ENCODE measurements around the gene LAMA2. TPM values are rescaled to one million over a fixed set of nuclear protein-coding genes. Genes with fewer than 3 reads are reported as not detected.

LAMA2 gene
- polyA plus RNA-seq, 3 donors: not detected

DNA sequence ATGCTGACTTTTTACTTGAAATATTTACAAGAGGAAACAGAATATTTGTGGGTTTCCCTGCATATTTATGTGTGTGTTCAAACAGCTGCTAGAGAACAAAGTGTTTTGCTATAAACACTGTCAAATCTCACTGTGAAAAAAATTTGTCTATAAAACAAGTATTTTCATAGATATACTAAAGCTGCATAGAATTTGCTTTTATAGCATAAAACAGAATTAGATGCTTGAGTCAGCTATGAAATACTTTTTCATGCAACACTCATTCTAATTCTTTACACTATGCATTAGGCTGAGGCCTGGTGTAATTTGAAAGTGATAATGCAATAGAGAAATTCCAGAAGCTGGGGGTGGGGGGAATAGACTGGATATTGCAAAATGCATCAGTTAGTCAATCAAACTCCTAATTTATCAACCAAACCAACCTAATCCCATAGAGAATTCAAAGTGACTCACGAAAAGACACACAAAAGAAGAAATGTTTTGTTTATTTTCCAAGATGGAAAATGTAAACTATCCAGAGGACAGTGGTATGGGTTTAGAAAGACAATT is 148.2 kb downstream of the LAMA2 start:
- Histone ChIP-seq H3K9me3 (replicated peaks in 1 of 2; ENCODE audit: control insufficient read depth in 1 of 2, insufficient read depth in 1 of 2, low read length in 2 of 2) (no peaks in the 10 kb centered on the region), H3K4me1 (ENCODE audit: control insufficient read depth in 1 of 2, insufficient read depth in 2 of 2, low read length in 2 of 2) (no peaks in the 10 kb centered on the region), H3K4me2 (replicated peaks; ENCODE audit: extremely low read depth, low read length, poor library complexity, severe bottlenecking) (no peak overlapping the region), H3K9ac (ENCODE audit: insufficient read depth, low read length, poor library complexity, severe bottlenecking) (no peak overlapping the region), H3K27ac (ENCODE audit: low read depth in 1 of 2, low read length in 2 of 2) (no peak overlapping the region), H3K79me2 (ENCODE audit: insufficient read depth, low read length) (no peaks in the 10 kb centered on the region), H4K20me1 (ENCODE audit: insufficient read depth, low read length) (no peaks in the 10 kb centered on the region), H3K36me3 (replicated peaks in 1 of 2; ENCODE audit: control insufficient read depth in 1 of 2, insufficient read depth in 2 of 2, low read length in 2 of 2) (no peaks in the 10 kb centered on the region), H2AFZ (ENCODE audit: insufficient read depth, low read depth, low read length, poor library complexity, severe bottlenecking) (no peak overlapping the region), H3K4me3 (replicated peaks in 1 of 3; ENCODE audit: low read depth in 2 of 3, low read length in 3 of 3) (no peak overlapping the region), H3K27me3 (ENCODE audit: control insufficient read depth in 2 of 2, insufficient read depth in 2 of 2, low read length in 2 of 2) (no peaks in the 10 kb centered on the region)
- DNase-seq: no peak
- intact Hi-C loops (cut with micrococcal nuclease): no loop called here
- H3K27me3 Mint-ChIP-seq (ENCODE audit: low read depth in 3 of 3): no peaks in the 10 kb centered on the region
- no peak overlapping the region for H3K4me3 Mint-ChIP-seq
- no peaks in the 10 kb centered on the region for H3K4me1 Mint-ChIP-seq
- no peaks in the 10 kb centered on the region for H3K36me3 Mint-ChIP-seq
- H3K9me3 Mint-ChIP-seq: peaks cover 0 to 5% (median 0%) of the 10 kb centered on the region in 7 donors
- no CpG with 5 or more reads among the region's 1 CpG for WGBS (ENCODE audit: insufficient coverage)
- TF ChIP-seq, protein P1, sequence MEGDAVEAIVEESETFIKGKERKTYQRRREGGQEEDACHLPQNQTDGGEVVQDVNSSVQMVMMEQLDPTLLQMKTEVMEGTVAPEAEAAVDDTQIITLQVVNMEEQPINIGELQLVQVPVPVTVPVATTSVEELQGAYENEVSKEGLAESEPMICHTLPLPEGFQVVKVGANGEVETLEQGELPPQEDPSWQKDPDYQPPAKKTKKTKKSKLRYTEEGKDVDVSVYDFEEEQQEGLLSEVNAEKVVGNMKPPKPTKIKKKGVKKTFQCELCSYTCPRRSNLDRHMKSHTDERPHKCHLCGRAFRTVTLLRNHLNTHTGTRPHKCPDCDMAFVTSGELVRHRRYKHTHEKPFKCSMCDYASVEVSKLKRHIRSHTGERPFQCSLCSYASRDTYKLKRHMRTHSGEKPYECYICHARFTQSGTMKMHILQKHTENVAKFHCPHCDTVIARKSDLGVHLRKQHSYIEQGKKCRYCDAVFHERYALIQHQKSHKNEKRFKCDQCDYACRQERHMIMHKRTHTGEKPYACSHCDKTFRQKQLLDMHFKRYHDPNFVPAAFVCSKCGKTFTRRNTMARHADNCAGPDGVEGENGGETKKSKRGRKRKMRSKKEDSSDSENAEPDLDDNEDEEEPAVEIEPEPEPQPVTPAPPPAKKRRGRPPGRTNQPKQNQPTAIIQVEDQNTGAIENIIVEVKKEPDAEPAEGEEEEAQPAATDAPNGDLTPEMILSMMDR (IDR thresholded peaks at IDR 0.05): no peak
- H3K27ac Mint-ChIP-seq: no peak overlapping the region

DNA sequence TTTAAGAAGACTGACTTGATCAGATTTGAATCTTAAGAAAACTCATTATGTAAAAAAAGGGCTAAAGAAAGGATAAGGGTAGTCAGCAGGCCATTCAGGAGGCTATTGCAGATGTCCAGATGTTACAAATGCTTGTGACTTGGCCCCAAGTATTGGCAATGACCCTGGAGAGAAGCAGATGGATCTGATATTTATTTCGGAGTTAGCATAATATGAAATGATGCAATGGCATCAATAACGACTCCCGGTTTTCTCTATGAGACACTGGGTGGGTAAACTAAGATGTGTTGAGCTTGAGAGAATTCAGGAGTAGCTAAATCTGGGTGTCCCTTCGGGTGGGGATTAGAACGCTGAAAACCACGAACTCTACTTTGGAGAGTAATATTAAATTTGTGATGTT is 149.7 kb downstream of the LAMA2 start:
- H3K9me3 Mint-ChIP-seq: peaks cover 0 to 6% (median 0%) of the 10 kb centered on the region in 7 donors
- TF ChIP-seq, protein P1 (IDR thresholded peaks at IDR 0.05): no peak
- H3K4me3 ChIP-seq (replicated peaks in 1 of 3; ENCODE audit: low read depth in 2 of 3, low read length in 3 of 3): no peak overlapping the region
- no peak for DNase-seq
- H3K27ac Mint-ChIP-seq: no peak overlapping the region
- no peaks in the 10 kb centered on the region for H3K4me1 Mint-ChIP-seq
- no peaks in the 10 kb centered on the region for H4K20me1 ChIP-seq (ENCODE audit: insufficient read depth, low read length)
- 85% methylated on average over 5 of the region's 6 CpGs for WGBS (ENCODE audit: insufficient coverage)
- H3K79me2 ChIP-seq (ENCODE audit: insufficient read depth, low read length): no peaks in the 10 kb centered on the region
- H3K9me3 ChIP-seq (replicated peaks in 1 of 2; ENCODE audit: control insufficient read depth in 1 of 2, insufficient read depth in 1 of 2, low read length in 2 of 2): no peaks in the 10 kb centered on the region
- H3K27me3 Mint-ChIP-seq (ENCODE audit: low read depth in 3 of 3): no peaks in the 10 kb centered on the region
- H3K36me3 Mint-ChIP-seq: no peaks in the 10 kb centered on the region
- no peaks in the 10 kb centered on the region for H3K4me1 ChIP-seq (ENCODE audit: control insufficient read depth in 1 of 2, insufficient read depth in 2 of 2, low read length in 2 of 2)
- H2AFZ ChIP-seq (ENCODE audit: insufficient read depth, low read depth, low read length, poor library complexity, severe bottlenecking): no peak overlapping the region
- no peaks in the 10 kb centered on the region for H3K27me3 ChIP-seq (ENCODE audit: control insufficient read depth in 2 of 2, insufficient read depth in 2 of 2, low read length in 2 of 2)
- H3K27ac ChIP-seq (ENCODE audit: low read depth in 1 of 2, low read length in 2 of 2): no peak overlapping the region
- no peaks in the 10 kb centered on the region for H3K36me3 ChIP-seq (replicated peaks in 1 of 2; ENCODE audit: control insufficient read depth in 1 of 2, insufficient read depth in 2 of 2, low read length in 2 of 2)
- intact Hi-C loops (cut with micrococcal nuclease): no loop called here
- H3K9ac ChIP-seq (ENCODE audit: insufficient read depth, low read length, poor library complexity, severe bottlenecking): no peak overlapping the region
- H3K4me2 ChIP-seq (replicated peaks; ENCODE audit: extremely low read depth, low read length, poor library complexity, severe bottlenecking): no peak overlapping the region
- H3K4me3 Mint-ChIP-seq: no peak overlapping the region
